Cardiac fibroblast (primary cell): ENCODE data around the gene JAKMIP1.

ENCODE experiments used
- DNase-seq, 2 donors: peaks; one replicate each; pipeline versions ENCODE4 v3.0.0 to v3.0.0-alpha.2; 2010; ENCODE audit warnings: low read depth in 2 of 2
- H3K4me3 ChIP-seq, 2 donors: replicated peaks in 1 of 2; 1 replicate in 1 of 2; 2 replicates in 1 of 2; pipeline ENCODE4 v1.5.1; 2011; ENCODE audit warnings: low read depth in 2 of 2, low read length in 2 of 2, mild to moderate bottlenecking in 2 of 2, moderate library complexity in 1 of 2
- CTCF ChIP-seq: IDR thresholded peaks from one replicate; pipeline ENCODE4 v1.5.1; 2011; ENCODE audit warnings: low read depth, mild to moderate bottlenecking, low read length, inconsistent platforms

The JAKMIP1 gene

GRCh38 chr4:6191448-6192130 lies 8.8 kb downstream of the JAKMIP1 start:
- DNase-seq: no peak
- no peak overlapping the region for H3K4me3 ChIP-seq
- no peak for TF ChIP-seq CTCF

GRCh38 chr4:6190486-6190885 lies 9.9 kb downstream of the JAKMIP1 start:
- TF ChIP-seq CTCF: no peak
- no peak overlapping the region for H3K4me3 ChIP-seq
- no peak for DNase-seq

GRCh38 chr4:6189511-6189910 lies 10.8 kb downstream of the JAKMIP1 start:
- no peak overlapping the region for H3K4me3 ChIP-seq
- DNase-seq: no peak
- no peak for TF ChIP-seq CTCF

- DNase-seq: no peak
- no peak for TF ChIP-seq CTCF
- H3K4me3 ChIP-seq: no peak overlapping the region
These were observed 11.6 kb downstream of the JAKMIP1 start for GRCh38 chr4:6188687-6189305.

- no peak for TF ChIP-seq CTCF
- DNase-seq: no peak
- H3K4me3 ChIP-seq: no peak overlapping the region
These were observed 16.2 kb downstream of the JAKMIP1 start for GRCh38 chr4:6184169-6184568.

GRCh38 chr4:6183740-6184139 lies 16.6 kb downstream of the JAKMIP1 start:
- TF ChIP-seq CTCF: no peak
- DNase-seq: no peak
- H3K4me3 ChIP-seq: no peak overlapping the region
